Activated T-cell treated with anti-CD3 and anti-CD28 coated beads, Interleukin-2, amount 50 U/mL, for 4 hours (primary cell): ENCODE measurements around the gene EXD3. TPM values are rescaled to one million over a fixed set of nuclear protein-coding genes. Genes with fewer than 3 reads are reported as not detected.
"Not testable (repeated sequence)": the region's sequence is repeated elsewhere in the genome, so short reads cannot be mapped to it uniquely, and the experiment has no call there.

Experiments used
- ATAC-seq, 2 donors: fragments of 200-7000 bp; cut with Tn5 transposase; one replicate each; pipeline ENCODE4 v1.10.0; 2021
- DNase-seq: peaks from one replicate; pipeline ENCODE4 v3.0.0-alpha.2; 2020
- H3K27me3 Mint-ChIP-seq: one replicate; pipeline ENCODE4 v1.8.0; 2021; ENCODE audit warnings: low read depth, mixed read lengths
- H3K36me3 Mint-ChIP-seq: one replicate; pipeline ENCODE4 v1.8.0; 2022; ENCODE audit warnings: mixed read lengths; ENCODE audit not compliant: insufficient read depth
- H3K4me1 Mint-ChIP-seq: one replicate; pipeline ENCODE4 v1.8.0; 2021; ENCODE audit warnings: low read depth, mixed read lengths
- H3K4me3 Mint-ChIP-seq: one replicate; pipeline ENCODE4 v1.8.0; 2021; ENCODE audit warnings: mild to moderate bottlenecking, moderate library complexity, mixed read lengths
- H3K9me3 Mint-ChIP-seq: one replicate; pipeline ENCODE4 v1.8.0; 2021; ENCODE audit warnings: mixed read lengths
- total RNA-seq, 3 donors: library from RNA; stranded (reverse); gene quantifications; one replicate each; pipeline ENCODE4 v1.2.1, GENCODE V29; 2021

EXD3 gene
- total RNA-seq, 3 donors from 2014 or later = 1.7 to 2.8 (median 2.5) TPM

- Mint-ChIP-seq H3K4me3 (no peak overlapping the region), H3K9me3 (no peaks in the 10 kb centered on the region), H3K36me3 (no peaks in the 10 kb centered on the region), H3K4me1 (peaks cover 12% of the 10 kb centered on the region), H3K27me3 (no peaks in the 10 kb centered on the region)
- DNase-seq (no peak), ATAC-seq (no peak)
These were observed 39.7 kb downstream of the EXD3 start for GRCh38 chr9:137383081-137383783.

GRCh38 chr9:137382444-137383080, 40.4 kb downstream of the EXD3 start:
- Mint-ChIP-seq H3K27me3 (no peaks in the 10 kb centered on the region), H3K4me1 (peaks cover 10% of the 10 kb centered on the region), H3K4me3 (no peak overlapping the region), H3K9me3 (no peaks in the 10 kb centered on the region), H3K36me3 (no peaks in the 10 kb centered on the region)
- no peak for ATAC-seq
- DNase-seq = no peak

GRCh38 chr9:137381501-137382443, 41.2 kb downstream of the EXD3 start:
- Mint-ChIP-seq H3K36me3 (no peaks in the 10 kb centered on the region), H3K4me1 (peaks cover 5% of the 10 kb centered on the region), H3K4me3 (no peak overlapping the region), H3K27me3 (no peaks in the 10 kb centered on the region), H3K9me3 (no peaks in the 10 kb centered on the region)
- ATAC-seq = no peak
- no peak for DNase-seq

GRCh38 chr9:137380606-137381005, 42.4 kb downstream of the EXD3 start:
- no peak for ATAC-seq
- H3K4me3 Mint-ChIP-seq = no peak overlapping the region
- H3K4me1 Mint-ChIP-seq = no peaks in the 10 kb centered on the region
- no peaks in the 10 kb centered on the region for H3K9me3 Mint-ChIP-seq
- DNase-seq = no peak
- H3K27me3 Mint-ChIP-seq = no peaks in the 10 kb centered on the region
- no peaks in the 10 kb centered on the region for H3K36me3 Mint-ChIP-seq

- Mint-ChIP-seq H3K4me1 (no peaks in the 10 kb centered on the region), H3K9me3 (no peaks in the 10 kb centered on the region), H3K27me3 (no peaks in the 10 kb centered on the region), H3K36me3 (no peaks in the 10 kb centered on the region), H3K4me3 (no peak overlapping the region)
- DNase-seq = no peak
- no peak for ATAC-seq
These were observed 42.8 kb downstream of the EXD3 start for GRCh38 chr9:137380171-137380570.

- no peaks in the 10 kb centered on the region for H3K4me1 Mint-ChIP-seq
- no peak overlapping the region for H3K4me3 Mint-ChIP-seq
- ATAC-seq = no peak
- H3K9me3 Mint-ChIP-seq = no peaks in the 10 kb centered on the region
- no peaks in the 10 kb centered on the region for H3K27me3 Mint-ChIP-seq
- H3K36me3 Mint-ChIP-seq = no peaks in the 10 kb centered on the region
- no peak for DNase-seq
These were observed 43.2 kb downstream of the EXD3 start for GRCh38 chr9:137379761-137380161.

GRCh38 chr9:137378688-137379410, 44.1 kb downstream of the EXD3 start:
- H3K36me3 Mint-ChIP-seq, H3K27me3 Mint-ChIP-seq, DNase-seq, H3K4me3 Mint-ChIP-seq, ATAC-seq, H3K4me1 Mint-ChIP-seq, H3K9me3 Mint-ChIP-seq: not testable (repeated sequence)

GRCh38 chr9:137376386-137376785, 46.6 kb downstream of the EXD3 start:
- no peaks in the 10 kb centered on the region for H3K4me1 Mint-ChIP-seq
- ATAC-seq (no peak), DNase-seq (no peak)
- no peaks in the 10 kb centered on the region for H3K9me3 Mint-ChIP-seq
- peaks cover 3% of the 10 kb centered on the region for H3K36me3 Mint-ChIP-seq
- H3K27me3 Mint-ChIP-seq = no peaks in the 10 kb centered on the region
- no peak overlapping the region for H3K4me3 Mint-ChIP-seq

- no peak for DNase-seq
- Mint-ChIP-seq H3K4me3 (no peak overlapping the region), H3K9me3 (no peaks in the 10 kb centered on the region), H3K36me3 (peaks cover 3% of the 10 kb centered on the region), H3K4me1 (no peaks in the 10 kb centered on the region), H3K27me3 (no peaks in the 10 kb centered on the region)
- ATAC-seq = no peak
These were observed 47.5 kb downstream of the EXD3 start for GRCh38 chr9:137375321-137376058.

GRCh38 chr9:137374131-137374845, 48.7 kb downstream of the EXD3 start:
- ATAC-seq = no peak

GRCh38 chr9:137373611-137373980, 49.4 kb downstream of the EXD3 start:
- H3K27me3 Mint-ChIP-seq = no peaks in the 10 kb centered on the region
- H3K36me3 Mint-ChIP-seq = peaks cover 3% of the 10 kb centered on the region
- ATAC-seq (no peak), DNase-seq (no peak)
- H3K9me3 Mint-ChIP-seq = no peaks in the 10 kb centered on the region
- H3K4me3 Mint-ChIP-seq = no peak overlapping the region
- no peaks in the 10 kb centered on the region for H3K4me1 Mint-ChIP-seq

More at GRCh38 chr9:137374131-137374845, 48.7 kb downstream of the EXD3 start:
- Mint-ChIP-seq H3K36me3 (peaks cover 3% of the 10 kb centered on the region), H3K9me3 (no peaks in the 10 kb centered on the region), H3K4me1 (no peaks in the 10 kb centered on the region), H3K27me3 (no peaks in the 10 kb centered on the region), H3K4me3 (no peak overlapping the region)
- no peak for DNase-seq

GRCh38 chr9:137372693-137373610, 50.0 kb downstream of the EXD3 start:
- Mint-ChIP-seq H3K36me3 (peaks cover 3% of the 10 kb centered on the region), H3K4me1 (no peaks in the 10 kb centered on the region), H3K9me3 (no peaks in the 10 kb centered on the region), H3K27me3 (no peaks in the 10 kb centered on the region), H3K4me3 (no peak overlapping the region)
- DNase-seq = no peak
- ATAC-seq = no peak
